H1 (cell line): ENCODE data around the gene C2orf81.

ENCODE experiments used
- CTCF ChIP-seq, 3 experiments: IDR thresholded peaks; 1 replicate in 2 of 3; 2 replicates in 1 of 3; pipeline versions ENCODE4 v1.5.1 to v1.6.1; 2011; ENCODE audit warnings: low read length in 3 of 3, mild to moderate bottlenecking in 3 of 3, inconsistent platforms in 2 of 3, low read depth in 1 of 3, moderate library complexity in 1 of 3; ENCODE audit not compliant: insufficient read depth in 1 of 3; ENCODE audit errors: control extremely low read depth in 1 of 3
- POLR2AphosphoS5 ChIP-seq: IDR thresholded peaks from 2 replicates; pipeline ENCODE4 v1.6.1; 2011; ENCODE audit warnings: low read depth, low read length
- SIN3A ChIP-seq, 2 experiments: IDR thresholded peaks in 1 of 2; conservative IDR thresholded peaks in 1 of 2; 2 replicates each; pipeline ENCODE4 v1.6.1; 2011 to 2012; ENCODE audit warnings: low read length in 2 of 2, improper control_type of control experiment in 1 of 2, low read depth in 1 of 2, mild to moderate bottlenecking in 1 of 2

GRCh38 chr2:74368499-74368898, 52.9 kb downstream of the C2orf81 start:
- TF ChIP-seq POLR2AphosphoS5: no peak
- TF ChIP-seq SIN3A (conservative IDR thresholded peaks at IDR 0.05 in 1 of 2, IDR thresholded peaks at IDR 0.05 in 1 of 2; ENCODE audit: low read depth in 1 of 2, low read length in 2 of 2): no peak
- TF ChIP-seq CTCF (IDR thresholded peaks at IDR 0.05; ENCODE audit: control extremely low read depth in 1 of 3, insufficient read depth in 1 of 3, low read depth in 1 of 3, low read length in 3 of 3): no peak
